Measurements from ENCODE around the gene RTKN. TPM values are rescaled to one million over a fixed set of nuclear protein-coding genes. Genes with fewer than 3 reads are reported as not detected.

RTKN gene
- total RNA-seq, 1 experiment from 2014 or later, result 87.1 TPM

- no peak overlapping the region for H2BK20ac ChIP-seq (ENCODE audit: low read depth, low read length, poor library complexity, severe bottlenecking)
- no peak overlapping the region for H3K18ac ChIP-seq (ENCODE audit: insufficient read length, low read depth, low read length)
- no CpG with 5 or more reads among the region's 35 CpGs for WGBS (ENCODE audit: extremely low coverage, insufficient read length, low lambda C conversion rate)
- H4K5ac ChIP-seq (ENCODE audit: insufficient read length, low read depth, low read length), result no peak overlapping the region
- peaks cover 0 to 14% of the 10 kb centered on the region in 2 experiments; a peak in 2 of 4 replicates for H3K4me1 Mint-ChIP-seq
- no peak overlapping the region for H3K23ac ChIP-seq (ENCODE audit: insufficient read length, low read depth, low read length)
- H2BK15ac ChIP-seq (ENCODE audit: low read depth, low read length), result no peak overlapping the region
- H3K36me3 Mint-ChIP-seq (ENCODE audit: insufficient read depth in 1 of 3, low read depth in 3 of 3), result no peaks in the 10 kb centered on the region; a peak in 1 of 7 replicates
- H3K79me2 ChIP-seq (ENCODE audit: insufficient read depth, low read length), result no peaks in the 10 kb centered on the region
- no peak overlapping the region for H2BK120ac ChIP-seq (ENCODE audit: low read depth, low read length, poor library complexity, severe bottlenecking)
- H2BK12ac ChIP-seq (ENCODE audit: insufficient read length, low read depth, low read length), result no peak overlapping the region
- H4K20me1 ChIP-seq (ENCODE audit: control insufficient read depth, insufficient read depth, insufficient read length), result no peaks in the 10 kb centered on the region
- no peaks in the 10 kb centered on the region for H3K79me1 ChIP-seq (ENCODE audit: insufficient read depth, low read depth, low read length, poor library complexity, severe bottlenecking)
- DNase-seq, result no peak
- no peaks in the 10 kb centered on the region for H3K9me3 Mint-ChIP-seq
- H3K27ac Mint-ChIP-seq, result no peak overlapping the region
- H3K4me3 Mint-ChIP-seq, result no peak overlapping the region
- no peak overlapping the region for H2AFZ ChIP-seq (ENCODE audit: low read length)
- H3T11ph ChIP-seq (ENCODE audit: low read length), result no peak overlapping the region
- H3K4me1 ChIP-seq (ENCODE audit: insufficient read depth, low read length), result no peaks in the 10 kb centered on the region
- H2BK5ac ChIP-seq (ENCODE audit: insufficient read length, low read length), result no peak overlapping the region
- peaks cover 23% of the 10 kb centered on the region for H3K27me3 Mint-ChIP-seq (ENCODE audit: low read depth)
- H3K4ac ChIP-seq (ENCODE audit: low read depth, low read length), result no peak overlapping the region
- H4K91ac ChIP-seq (ENCODE audit: insufficient read length, low read depth, low read length), result no peak overlapping the region
- no peak overlapping the region for H3K56ac ChIP-seq (ENCODE audit: insufficient read length, low read depth, low read length)
- TF ChIP-seq, protein P1, sequence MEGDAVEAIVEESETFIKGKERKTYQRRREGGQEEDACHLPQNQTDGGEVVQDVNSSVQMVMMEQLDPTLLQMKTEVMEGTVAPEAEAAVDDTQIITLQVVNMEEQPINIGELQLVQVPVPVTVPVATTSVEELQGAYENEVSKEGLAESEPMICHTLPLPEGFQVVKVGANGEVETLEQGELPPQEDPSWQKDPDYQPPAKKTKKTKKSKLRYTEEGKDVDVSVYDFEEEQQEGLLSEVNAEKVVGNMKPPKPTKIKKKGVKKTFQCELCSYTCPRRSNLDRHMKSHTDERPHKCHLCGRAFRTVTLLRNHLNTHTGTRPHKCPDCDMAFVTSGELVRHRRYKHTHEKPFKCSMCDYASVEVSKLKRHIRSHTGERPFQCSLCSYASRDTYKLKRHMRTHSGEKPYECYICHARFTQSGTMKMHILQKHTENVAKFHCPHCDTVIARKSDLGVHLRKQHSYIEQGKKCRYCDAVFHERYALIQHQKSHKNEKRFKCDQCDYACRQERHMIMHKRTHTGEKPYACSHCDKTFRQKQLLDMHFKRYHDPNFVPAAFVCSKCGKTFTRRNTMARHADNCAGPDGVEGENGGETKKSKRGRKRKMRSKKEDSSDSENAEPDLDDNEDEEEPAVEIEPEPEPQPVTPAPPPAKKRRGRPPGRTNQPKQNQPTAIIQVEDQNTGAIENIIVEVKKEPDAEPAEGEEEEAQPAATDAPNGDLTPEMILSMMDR (conservative IDR thresholded peaks at IDR 0.05), result no peak
- no peak overlapping the region for H3K4me2 ChIP-seq (ENCODE audit: insufficient read depth, insufficient read length, low read length)
- no peak overlapping the region for H3K27ac ChIP-seq (ENCODE audit: insufficient read length, low read depth, low read length)
- no peak overlapping the region for H2AK5ac ChIP-seq (ENCODE audit: insufficient read length, low read length)
- no peak overlapping the region for H3K9ac ChIP-seq (ENCODE audit: extremely low read depth, insufficient read length, low read length)
- H3K23me2 ChIP-seq (ENCODE audit: insufficient read length, low read depth, low read length, poor library complexity, severe bottlenecking), result no peaks in the 10 kb centered on the region
- H3K9me3 ChIP-seq (ENCODE audit: control insufficient read depth, low read depth, low read length), result no peaks in the 10 kb centered on the region
- H4K8ac ChIP-seq (replicated peaks; ENCODE audit: insufficient read length, low read depth, low read length), result no peak overlapping the region
- no peak overlapping the region; the same call in 1 of the 2 replicates for H3K14ac ChIP-seq (ENCODE audit: insufficient read depth, low read length)
- H3K27me3 ChIP-seq (ENCODE audit: insufficient read depth, low read length), result no peaks in the 10 kb centered on the region
Measured at GRCh38 chr2:74415762-74416395, 25.9 kb downstream of the RTKN start.
